A172 (cell line): ENCODE data around the gene ALAD. TPM values are rescaled to one million over a fixed set of nuclear protein-coding genes. Genes with fewer than 3 reads are reported as not detected.
"Not testable (repeated sequence)": the region's sequence is repeated elsewhere in the genome, so short reads cannot be mapped to it uniquely, and the experiment has no call there.

Experiments
- DNase-seq: peaks from one replicate; pipeline ENCODE4 v3.0.0-alpha.2; 2015; ENCODE audit warnings: low spot score
- total RNA-seq: library from RNA; depleted of rRNA; stranded (reverse); fragments of >200 nt; shearing (Covaris generic); gene quantifications from 2 replicates; pipeline ENCODE4 v1.2.3, GENCODE V29; 2014

The ALAD gene
- total RNA-seq, 1 experiment from 2014 or later = 8.4 TPM

DNA sequence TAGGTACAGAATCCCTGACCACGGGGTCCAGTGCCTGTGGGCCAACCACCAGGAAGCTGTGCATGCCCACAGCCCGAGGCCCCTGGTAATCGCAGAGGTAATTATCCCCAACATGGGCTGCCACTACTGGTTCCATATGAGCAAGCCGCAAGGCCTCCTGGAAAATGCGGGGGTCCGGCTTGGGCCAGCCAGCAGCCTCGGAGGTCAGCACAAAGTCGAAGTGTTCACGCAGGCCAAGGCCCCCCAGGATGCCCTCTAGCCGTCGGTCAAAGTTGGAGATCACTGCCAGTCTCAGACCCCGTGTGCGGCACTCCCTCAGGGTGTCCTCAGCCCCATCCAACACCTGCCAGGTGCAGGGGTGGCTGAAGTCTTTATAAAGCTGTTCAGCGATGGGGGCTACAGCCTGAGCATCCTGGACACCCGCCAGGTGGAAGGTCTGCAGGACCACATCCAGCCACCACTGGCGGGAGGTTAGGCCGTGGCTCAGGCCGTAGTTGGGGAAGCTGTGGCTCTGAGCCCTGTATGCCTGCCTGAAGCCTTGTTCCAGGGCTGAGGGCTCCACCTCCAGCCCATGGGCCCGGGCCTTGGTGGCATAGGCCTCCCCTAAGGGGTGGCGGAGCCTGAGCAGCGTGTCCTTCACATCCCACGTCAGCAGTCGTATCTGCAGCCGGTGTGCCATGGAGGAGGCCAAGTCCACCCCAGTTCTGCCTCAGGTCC, 27.2 kb downstream of the ALAD start:
- DNase-seq = no peak

DNA sequence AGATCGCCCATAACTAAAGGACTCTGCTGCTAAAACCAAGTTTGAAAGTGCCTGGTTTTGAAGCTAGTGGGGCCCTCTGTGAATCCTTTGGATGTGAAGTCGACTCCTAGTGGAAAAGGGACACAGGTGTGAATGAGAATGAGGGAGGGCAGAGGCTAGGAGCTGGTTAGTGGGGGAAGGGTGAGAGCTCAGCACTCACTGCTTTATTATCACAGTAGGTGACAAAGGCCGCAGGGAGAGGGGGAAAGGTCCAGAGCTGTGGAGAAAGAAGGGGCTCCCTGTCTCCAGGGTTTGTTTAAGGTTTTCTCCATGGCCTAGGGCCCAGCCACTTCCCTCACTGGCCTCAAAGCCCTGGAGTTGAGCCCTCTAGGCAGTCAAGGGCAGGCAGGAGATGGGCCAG, 27.8 kb downstream of the ALAD start:
- no peak for DNase-seq

DNA sequence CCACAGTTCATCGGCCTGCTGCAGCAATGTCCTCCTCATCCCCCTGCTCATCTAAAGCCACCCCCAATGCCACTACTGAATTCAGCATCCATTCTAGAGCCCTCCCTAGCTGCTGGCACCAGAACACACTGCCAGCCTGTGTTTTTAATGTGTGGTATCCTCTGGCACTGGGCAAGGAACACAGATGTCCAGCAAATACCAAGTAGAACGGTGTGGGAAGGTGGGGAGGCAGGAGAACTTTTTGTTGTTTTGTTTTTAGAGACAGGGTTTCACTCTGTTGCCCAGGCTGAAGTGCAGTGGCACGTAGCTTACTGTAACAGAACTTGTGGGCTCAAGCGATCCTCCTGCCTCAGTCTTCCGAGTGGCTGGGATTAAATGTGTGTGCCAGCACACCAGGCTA, 29.0 kb downstream of the ALAD start:
- no peak for DNase-seq

DNA sequence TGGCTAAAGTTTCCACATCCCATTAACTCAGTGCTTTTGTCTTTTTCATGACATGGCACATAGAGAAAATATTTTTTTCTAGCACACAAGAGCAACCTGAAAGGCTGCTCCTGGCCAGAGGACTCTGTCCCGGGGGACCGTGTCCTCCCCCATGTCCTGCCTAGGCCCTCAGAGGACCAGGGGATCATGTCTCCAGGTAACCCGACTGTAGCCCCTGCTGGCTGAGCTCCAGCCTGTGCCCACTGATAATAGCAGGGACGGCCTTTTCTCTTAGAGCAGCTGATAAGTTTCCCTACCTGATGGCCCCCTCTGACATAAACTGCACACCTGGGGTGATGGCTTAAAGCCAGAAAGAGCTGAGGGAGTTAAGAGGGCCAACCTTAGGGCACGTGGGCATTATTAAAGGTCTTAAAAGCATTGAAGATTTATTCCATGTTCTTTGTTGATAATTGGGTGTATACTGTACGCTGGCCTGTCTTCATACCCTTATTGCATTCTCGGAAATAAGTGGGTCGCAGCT, 30.2 kb downstream of the ALAD start:
- DNase-seq = no peak

DNA sequence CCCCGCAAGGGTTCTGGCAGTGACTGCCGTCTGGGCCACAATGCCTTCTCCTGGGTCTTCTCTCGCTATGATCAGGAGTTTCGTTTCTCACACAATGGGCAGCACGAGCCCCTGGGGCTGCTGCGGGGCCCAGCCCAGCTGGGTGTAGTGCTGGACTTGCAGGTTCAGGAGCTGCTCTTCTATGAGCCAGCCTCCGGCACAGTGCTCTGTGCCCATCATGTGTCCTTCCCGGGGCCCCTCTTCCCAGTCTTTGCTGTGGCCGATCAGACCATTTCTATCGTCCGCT, 31.3 kb downstream of the ALAD start:
- DNase-seq = no peak

DNA sequence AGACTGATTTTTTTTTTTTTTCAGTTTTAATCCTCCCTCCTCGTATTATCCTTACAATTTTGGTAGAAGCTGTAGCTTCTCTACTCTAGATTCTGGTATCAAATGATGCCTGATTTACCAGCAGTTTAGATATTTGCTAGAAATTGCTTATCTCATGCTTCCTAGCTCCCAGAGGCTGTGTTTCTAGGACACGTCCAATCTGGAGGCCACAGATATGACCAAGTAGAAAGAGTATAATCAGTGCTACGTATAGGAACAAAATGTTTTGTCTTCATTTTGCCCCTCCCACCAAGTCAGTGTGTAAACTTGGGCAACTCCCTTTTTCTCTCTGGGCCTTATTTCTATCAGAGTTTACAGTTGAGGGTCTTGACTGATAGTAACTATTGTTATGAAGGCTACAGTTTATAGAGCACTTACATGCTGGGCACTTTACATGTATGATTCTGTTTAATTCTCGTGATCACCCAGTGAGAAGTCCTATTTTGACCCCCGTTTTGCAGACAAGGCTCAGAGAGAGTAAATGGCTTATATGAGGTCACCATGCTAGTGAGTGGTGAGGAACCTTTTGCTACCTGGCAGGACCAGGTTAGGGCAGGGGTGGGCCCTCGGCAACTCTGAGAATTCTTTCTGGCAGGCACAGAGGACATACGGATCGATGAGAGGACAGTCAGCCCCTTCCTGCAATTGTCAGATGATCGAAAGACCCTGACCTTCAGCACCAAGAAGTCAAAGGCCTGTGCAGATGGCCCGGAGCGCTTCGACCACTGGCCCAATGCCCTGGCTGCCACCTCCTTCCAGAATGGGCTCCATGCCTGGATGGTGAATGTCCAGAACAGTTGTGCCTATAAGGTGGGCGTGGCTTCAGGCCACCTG, 31.9 kb downstream of the ALAD start:
- no peak for DNase-seq

DNA sequence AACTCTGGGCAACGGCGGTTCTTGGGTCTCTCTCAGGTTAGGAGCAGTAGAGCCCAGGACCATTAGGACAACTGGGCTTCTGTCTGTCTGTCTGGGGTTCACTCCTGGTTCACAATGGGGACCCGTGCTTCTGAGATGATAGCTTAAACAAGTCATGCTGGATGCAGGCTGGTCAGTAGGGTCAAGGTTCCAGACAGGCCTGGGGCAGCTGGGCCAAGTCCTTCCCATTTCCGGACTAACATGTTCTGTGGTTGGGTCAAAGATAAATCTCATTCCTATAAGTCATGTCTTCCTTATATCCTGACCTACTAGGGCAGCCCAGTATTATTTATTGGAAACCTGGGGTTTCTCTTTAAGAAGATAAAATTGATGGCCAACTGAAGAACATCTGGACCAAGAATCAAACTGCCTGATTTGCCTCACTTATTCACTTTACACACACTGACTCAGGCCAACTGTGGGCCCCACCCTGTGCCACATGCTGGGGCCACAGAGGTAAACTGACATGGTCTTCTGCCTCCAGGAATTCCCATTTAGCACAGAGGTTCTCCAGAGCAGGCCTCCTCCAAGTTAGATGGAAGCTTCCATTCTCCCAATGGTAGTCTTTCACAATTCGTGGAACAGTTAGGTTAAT, 32.6 kb downstream of the ALAD start:
- DNase-seq = no peak

DNA sequence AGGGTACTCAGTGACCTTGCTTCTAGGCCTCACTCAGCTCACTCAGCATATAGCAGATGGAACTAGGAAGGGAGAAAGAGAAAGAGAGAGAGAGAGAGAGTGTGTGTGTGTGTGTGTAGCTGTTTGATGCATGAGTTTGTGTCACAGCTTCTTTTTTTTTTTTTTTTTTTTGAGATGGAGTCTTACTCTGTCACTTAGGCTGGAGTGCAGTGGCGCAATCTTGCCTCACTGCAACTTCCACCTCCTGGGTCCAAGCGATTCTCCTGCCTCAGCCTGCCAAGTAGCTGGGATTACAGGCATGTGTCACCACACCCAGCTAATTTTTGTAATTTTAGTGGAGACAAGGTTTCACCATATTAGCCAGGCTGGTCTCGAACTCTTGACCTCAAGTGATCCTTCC, 35.4 kb downstream of the ALAD start:
- DNase-seq = not testable (repeated sequence)

DNA sequence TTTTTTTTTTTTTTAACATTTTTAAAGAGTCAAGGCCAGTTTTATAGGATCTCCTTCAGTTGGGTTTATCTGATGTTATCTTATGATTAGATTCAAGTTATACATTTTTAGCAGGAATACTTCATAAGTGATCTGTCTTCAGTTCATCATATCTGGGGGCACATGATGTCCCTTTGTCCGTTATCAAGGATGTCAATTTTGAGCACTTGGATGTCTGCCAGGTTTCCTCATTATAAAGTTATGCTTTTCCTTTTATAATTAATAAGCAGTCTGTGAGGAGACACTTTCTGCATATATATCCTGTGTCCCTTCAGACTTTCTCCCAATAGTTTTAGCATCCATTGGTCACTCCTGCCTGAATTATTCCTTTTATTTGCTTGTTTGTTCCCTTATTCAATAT, 36.1 kb downstream of the ALAD start:
- no peak for DNase-seq

DNA sequence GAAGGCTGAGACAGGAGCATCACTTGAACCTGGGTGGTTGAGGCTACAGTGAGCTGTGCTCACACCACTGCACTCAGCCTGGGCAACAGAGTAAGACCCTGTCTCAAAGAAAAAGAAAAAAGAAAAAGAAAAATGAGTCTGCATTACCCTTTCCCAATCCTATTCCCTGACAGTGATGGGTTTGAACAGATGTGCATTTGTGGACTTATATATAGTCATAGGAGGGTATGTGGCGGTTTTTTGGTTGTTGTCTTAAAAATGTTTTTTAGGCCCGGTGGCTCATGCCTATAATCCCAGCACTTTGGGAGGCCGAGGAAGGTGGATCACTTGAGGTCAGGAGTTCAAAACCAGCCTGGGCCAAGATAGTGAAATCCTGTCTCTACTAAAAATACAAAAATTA, 37.7 kb downstream of the ALAD start:
- DNase-seq = no peak

DNA sequence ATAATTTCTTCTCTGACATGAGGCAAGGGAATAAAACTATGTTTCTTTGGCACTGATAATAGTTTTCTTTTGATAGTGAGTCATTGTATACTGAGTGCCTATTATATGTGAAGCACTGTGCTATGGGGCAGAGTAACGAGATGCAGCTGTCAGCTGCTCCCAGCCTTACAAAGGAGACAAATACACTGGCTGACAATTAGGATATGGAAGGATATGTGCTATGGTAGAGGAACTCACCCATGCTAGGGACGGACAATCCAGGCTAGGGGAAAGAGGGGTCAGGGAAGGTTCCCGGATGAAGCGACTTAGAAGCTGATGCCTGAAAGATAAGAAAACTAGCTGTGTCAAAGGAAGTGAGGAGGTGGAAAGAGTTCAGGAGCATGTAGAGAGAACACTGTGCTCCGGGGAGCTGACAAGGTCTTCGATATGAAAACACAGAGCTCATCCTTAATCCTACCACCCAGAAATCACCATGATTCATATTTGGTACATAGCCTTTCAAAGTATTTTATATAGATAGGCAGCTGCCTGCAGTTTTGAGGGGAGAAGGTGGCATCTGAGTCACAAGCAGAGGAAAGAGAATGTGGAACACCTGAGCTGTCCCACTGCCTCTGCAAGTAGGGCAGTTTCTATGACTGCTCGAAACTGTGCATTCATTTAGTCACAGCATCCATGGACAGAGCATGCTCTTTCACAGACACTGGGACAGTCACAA, 39.6 kb downstream of the ALAD start:
- DNase-seq = no peak

DNA sequence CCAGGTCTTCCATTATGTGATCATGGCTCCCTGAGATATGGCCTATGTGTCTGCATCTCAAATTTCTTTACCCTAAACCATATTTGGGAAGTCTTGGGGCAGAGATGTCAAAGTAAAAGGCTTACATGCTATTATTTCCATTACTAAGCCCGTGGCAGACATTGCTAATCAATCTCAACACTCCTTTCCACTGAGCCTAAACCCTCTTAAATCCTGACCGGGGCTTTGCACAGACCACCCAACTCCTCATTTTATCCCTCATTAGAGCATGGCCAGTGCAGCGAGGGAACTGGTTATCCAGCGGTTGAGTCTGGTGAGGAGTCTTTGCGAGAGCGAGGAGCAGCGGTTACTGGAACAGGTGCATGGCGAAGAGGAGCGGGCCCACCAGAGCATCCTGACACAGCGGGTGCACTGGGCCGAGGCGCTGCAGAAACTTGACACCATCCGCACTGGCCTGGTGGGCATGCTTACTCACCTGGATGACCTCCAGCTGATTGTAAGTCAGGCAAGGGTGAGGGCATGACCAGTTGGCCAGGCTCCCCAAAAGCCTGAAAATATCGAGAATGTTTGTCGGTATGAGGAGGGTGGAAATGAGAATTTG, 40.7 kb downstream of the ALAD start:
- DNase-seq = no peak

DNA sequence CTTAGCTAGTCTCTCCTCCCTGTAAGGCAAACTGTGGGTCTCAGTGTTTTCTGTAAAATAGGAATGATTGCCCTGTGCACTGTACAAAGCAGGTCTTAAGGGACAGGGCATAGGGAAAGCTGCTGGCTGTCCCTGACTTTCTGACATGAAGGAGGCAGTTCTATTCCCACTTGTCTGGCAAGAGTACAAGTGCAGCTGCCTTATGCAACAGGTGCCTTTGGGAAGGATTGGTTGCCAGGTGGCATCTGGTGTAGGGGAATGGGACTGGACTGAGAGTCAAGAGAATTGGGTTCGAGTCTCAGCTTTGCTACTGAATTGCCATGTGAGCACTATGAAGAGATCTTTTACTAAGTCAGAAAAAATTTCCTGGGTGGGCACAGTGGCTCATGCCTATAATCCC, 41.7 kb downstream of the ALAD start:
- no peak for DNase-seq

DNA sequence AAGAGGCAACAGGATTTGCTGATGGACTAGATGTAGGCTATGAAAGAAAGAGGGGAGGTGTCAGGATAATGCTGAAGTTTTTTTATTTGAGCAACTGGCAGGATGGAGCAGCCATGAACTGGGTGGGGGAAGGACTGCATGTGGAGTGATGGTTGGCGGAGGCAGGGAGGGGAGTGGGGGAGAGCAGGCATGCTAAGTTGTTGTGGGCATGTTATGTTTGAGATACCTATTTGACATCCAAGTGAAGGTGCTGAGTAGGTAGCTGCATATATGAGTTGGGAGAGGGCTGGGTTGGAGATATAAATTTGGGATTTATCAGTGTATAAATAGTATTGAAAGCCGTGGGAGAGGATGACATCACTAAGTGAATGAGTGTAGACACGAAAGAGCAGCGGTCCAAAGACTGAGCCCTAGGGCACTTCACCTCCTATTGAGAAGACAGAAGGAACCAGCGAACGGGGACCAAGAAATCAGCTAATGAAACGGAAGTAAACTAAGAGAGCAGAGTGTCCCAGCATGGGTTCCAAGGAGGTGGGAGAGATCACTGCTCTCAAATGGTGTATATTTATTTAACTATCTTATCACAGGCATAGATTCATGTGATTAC, 44.3 kb downstream of the ALAD start:
- DNase-seq = no peak

DNA sequence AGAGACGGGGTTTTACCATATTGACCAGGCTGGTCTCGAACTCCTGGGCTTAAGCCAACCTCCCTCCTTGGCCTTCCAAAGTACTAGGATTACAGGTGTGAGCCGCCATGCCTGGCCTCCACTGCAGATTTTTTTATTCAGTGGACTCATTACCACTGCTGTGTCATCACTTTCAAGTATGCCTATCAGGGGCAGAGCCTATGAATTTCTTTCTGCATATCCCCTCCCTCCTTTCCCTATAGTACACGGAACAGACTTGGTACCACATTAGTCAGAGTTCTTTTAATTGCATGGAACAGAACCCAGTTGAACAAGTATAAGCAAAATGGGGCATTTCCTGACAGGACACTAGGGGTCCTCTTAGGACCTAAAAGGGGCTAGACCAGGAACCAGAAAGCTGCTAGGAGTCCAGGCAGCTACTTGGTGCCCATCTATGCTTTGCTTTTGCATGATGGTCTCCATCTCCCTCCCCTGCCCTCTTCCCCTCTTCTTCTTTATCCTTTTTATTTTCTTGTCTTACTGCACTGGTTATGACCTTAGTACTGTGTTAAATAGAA, 46.0 kb downstream of the ALAD start:
- no peak for DNase-seq

DNA sequence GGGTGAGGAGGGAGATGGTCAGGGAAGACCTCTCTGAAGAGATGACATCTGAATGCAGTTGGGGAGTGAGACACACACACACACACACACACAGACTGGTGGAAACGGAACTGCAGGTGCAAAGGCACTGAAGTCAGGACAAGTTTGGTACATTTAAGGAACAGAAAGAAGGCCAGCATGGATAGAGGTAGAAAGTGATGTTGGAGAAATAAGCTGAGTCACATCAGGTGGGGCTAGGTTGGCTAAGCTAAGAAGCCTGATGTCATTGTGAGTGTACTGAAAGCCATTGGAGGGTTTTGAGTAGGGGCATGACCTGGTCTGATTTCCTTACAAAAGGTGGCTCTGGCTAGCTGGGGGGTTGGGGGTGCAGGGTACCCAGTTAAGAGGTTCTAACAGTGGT, 48.7 kb downstream of the ALAD start:
- no peak for DNase-seq

DNA sequence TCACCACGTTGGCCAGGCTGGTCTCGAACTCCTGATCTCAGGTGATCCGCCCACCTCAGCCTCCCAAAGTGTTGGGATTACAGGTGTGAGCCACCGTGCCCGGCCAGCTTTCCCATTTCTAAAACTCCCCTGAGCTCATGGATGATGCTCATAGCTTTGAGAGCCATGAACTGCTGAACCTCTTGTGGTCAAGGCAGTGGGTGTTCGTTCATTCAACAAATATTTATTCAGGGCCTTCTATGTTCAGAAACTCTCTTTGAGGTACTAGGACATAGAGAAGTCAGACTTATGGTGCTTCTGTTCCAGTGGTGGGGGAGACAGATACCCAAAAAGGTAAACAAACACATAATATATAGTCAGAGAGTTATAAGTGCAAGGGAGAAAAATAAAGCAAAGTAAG, 49.1 kb downstream of the ALAD start:
- no peak for DNase-seq

DNA sequence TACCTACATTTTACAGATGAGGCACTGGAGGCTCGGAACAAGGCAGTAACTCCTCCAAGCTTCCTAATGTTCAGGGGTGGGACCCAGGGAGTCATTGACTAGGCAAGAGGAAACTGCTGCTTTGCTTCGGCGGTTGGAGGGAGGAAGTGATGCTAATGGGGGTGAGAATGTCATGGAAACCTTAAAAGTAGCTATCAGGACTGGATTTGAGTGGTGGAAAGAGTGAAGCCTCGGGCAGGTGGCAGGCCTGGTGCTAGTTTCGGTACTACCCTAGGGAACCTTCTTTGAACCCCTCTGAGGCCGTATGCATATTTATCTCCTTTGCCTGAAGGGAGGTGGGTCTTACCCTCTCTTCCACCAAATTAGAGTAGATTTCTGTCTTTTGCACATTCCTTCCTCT, 50.1 kb downstream of the ALAD start:
- DNase-seq = no peak

DNA sequence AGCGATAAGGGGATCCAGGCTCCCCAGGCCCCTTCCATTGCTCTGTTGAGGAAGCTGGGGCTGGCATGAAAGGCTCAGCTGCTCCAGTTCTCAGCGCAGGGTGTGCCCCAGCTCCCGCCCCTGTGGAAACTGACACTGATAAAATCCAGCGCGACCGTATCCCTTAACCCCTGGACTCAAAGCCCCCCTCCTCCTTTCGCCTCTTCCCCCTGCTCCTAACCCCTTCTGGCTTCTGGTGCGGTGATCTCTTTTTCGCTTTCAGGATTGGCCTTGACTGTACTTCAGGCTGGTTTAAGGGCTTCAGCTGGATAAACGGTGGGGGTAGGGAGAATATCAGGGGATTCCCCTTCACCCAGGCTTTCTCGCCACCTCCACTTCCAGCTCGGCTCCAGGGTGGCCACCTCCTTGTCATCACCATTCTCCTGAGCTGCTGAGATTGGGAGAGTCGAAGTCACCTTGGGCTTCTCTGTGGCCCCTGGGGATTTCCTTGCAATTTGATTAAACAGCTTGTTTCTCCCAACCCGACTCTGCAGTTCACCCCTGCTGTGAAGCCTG, 50.9 kb downstream of the ALAD start:
- no peak for DNase-seq

DNA sequence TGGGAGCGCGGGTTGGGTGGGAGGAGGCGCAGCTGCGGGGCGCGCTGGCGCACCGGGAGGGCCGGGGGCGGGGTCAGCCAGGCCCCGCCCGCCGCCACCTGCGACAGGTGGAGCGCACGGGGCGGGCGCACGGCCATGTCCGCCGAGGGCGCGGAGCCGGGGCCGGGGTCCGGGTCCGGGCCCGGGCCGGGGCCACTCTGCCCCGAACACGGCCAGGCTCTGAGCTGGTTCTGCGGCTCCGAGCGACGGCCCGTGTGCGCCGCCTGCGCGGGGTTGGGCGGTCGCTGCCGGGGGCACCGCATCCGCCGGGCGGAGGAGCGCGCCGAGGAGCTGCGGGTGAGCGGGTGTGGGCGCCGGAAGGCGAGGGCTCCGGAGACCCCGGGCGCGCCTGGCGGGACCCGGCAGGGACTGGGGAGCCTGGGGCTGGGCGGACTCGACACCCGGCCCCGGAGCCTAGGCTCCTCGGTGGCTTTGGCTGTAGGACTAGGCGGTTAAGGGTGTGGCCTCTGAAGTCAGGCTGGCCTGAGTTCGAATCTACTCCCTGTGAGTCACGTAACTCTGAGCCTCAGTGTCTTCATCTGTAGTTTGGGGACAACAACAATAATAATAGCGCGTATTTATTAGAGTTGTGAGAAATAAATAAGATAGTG, 51.5 kb downstream of the ALAD start, which contains the start of gene BSPRY:
BSPRY (plus strand) TSS at position 97 of the 650 bp plus-strand sequence; CDS start at position 136, 39 bp downstream.
- DNase-seq = no peak
